Measurements from ENCODE around the gene ZDHHC11.
"Not testable (repeated sequence)": the region's sequence is repeated elsewhere in the genome, so short reads cannot be mapped to it uniquely, and the experiment has no call there.

Gene ZDHHC11

DNA sequence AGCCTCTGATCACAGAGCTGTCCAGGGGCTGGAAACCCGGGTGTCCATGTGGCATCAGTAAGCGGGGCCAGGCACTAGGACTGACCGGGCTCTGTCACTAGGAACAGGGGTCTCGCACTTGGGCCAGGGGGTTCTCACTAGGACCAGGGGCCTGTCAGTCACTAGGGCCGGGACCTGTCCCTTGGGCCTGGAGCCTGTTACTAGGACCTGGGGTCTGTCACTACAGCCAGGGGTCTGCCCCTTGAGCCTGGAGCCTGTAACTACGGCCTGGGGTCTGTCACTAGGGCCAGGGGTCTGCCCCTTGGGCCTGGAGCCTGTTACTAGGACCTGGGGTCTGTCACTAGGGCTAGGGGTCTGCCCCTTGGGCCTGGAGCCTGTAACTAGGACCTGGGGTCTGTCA, 76.5 kb downstream of the ZDHHC11 start:
- DNase-seq = not testable (repeated sequence)

GRCh38 chr5:773517-774264, 77.1 kb downstream of the ZDHHC11 start:
- no peak for DNase-seq

- not testable (repeated sequence) for DNase-seq
Observed at GRCh38 chr5:772931-773330, 77.9 kb downstream of the ZDHHC11 start.

- not testable (repeated sequence) for DNase-seq
Observed at GRCh38 chr5:772547-772890, 78.3 kb downstream of the ZDHHC11 start.

DNA sequence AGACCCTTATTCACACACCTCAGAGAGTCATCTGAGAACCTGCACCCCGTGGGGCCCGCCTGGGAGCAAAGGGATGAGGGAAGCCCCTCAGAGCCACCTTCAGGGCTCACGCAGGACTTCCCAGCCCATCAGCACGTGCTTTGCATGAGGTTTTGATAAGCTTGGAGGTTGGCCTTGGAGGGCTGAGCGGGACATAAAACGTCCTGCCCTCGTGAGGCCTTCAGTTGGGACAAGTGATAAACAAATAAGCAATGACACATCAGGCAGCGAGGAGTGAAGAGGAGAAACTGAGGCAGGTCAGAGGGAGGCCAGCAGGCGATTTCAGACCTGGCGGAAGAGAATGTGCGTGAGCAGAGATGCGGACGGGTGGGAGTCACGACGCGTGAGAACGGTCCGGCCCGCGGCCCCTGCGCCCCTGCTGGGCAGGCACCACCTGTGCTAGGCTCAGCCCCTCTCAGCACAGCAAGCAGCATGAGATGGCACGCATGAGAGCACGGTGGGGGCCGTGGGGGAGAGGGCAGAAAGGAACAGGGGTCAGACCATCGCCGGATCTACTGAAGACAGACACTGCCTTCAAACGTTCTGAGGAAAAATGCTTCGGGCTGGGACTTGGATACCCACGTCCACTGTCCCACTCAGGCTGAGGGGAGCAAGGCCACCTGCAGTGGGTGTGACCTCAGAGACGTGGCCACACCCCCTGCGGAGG, 78.8 kb downstream of the ZDHHC11 start:
- not testable (repeated sequence) for DNase-seq

- not testable (repeated sequence) for DNase-seq
Observed at GRCh38 chr5:771087-771781, 79.6 kb downstream of the ZDHHC11 start.

DNA sequence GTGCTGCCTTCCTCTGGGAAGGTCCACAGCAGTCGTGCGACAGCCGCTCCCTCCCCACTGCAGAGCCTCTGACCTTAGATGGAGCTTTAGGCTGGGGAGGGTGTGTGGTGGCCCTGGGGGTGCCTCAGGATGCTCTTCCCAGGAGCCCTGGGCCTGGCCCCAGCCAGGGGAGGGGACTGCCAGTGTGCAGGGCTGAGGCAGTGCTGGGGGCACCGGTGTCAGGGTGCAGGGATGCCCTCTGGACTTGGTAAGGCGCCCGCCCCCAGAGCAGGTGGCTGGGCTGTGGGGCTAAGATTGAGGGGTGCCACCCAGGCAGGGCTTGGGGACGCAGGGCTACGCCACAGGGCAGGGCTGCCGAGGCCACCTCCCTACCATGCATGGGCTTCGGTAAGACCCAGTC, 80.2 kb downstream of the ZDHHC11 start:
- DNase-seq = not testable (repeated sequence)

- not testable (repeated sequence) for DNase-seq
Observed at GRCh38 chr5:769485-770145, 81.2 kb downstream of the ZDHHC11 start.

- no peak for DNase-seq
Observed at GRCh38 chr5:766666-767431, 83.9 kb downstream of the ZDHHC11 start.

DNA sequence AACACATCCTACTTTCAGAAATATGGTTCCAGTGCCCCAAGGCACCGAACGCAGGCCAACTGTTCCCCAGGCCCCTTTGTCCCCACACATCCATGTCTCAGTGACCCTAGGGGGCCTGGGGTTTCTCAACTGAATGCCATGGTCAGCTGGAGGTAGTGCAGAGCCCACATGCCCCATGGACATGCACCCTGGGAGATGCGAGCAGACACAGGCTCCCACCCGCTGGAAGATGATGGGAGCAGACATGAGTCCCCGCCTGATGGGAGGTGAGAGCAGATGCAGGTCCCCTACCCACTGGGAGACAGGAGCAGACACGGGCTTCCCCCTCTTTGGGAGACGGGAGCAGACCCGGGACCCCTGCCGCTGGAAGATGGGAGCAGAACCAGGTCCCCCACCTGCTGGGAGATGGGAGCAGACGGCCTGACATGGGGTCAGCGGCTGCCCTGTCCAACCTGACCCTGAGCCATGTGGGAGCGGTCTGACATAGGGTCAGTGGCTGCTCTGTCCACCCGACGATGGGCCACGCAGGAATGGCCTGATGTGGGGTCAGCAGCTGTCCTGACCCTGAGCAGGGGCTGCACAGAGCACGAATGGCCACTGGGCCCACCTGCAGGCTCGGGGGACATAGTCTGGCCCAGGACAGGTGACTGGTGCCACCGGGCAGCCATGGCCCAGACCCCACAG, 84.7 kb downstream of the ZDHHC11 start:
- DNase-seq = no peak

GRCh38 chr5:763998-764781, 86.6 kb downstream of the ZDHHC11 start:
- no peak for DNase-seq

DNA sequence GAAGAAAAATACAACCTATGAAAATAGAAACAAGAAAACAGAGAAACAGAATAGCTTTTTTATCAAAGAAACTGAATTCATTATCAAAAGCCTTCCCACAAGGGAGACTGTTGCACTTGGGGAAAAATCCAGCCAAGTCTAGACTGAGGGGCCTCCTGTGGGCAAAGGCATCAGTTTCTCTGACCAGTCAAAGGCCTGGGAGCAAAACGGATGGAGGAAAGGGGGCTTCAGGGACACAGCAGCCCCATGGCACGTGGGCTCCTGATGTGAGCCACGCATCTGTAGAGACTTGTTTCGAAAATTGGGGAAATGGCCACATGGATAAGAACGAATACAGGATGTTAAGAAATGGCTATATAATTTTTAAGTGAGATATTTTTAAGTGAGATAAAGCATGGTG, 87.4 kb downstream of the ZDHHC11 start:
- no peak for DNase-seq

DNA sequence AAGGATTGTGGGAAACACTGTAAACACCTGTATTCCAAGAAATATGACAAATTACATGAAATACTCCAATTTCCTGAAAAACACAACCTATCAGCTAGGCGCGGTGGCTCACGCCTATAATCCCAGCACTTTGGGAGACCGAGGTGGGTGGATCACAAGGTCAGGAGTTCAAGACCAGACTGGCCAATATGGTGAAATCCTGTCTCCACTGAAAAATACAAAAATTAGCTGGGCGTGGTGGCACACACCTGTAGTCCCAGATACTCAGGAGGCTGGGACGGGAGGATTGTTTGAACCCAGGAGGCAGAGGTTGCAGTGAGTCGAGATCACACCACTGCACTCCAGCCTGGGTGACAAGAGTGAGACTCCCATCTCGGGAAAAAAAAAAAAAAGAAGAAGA, 87.8 kb downstream of the ZDHHC11 start:
- not testable (repeated sequence) for DNase-seq

GRCh38 chr5:761854-762710, 88.7 kb downstream of the ZDHHC11 start:
- no peak for DNase-seq

GRCh38 chr5:761059-761771, 89.6 kb downstream of the ZDHHC11 start:
- DNase-seq = no peak

DNA sequence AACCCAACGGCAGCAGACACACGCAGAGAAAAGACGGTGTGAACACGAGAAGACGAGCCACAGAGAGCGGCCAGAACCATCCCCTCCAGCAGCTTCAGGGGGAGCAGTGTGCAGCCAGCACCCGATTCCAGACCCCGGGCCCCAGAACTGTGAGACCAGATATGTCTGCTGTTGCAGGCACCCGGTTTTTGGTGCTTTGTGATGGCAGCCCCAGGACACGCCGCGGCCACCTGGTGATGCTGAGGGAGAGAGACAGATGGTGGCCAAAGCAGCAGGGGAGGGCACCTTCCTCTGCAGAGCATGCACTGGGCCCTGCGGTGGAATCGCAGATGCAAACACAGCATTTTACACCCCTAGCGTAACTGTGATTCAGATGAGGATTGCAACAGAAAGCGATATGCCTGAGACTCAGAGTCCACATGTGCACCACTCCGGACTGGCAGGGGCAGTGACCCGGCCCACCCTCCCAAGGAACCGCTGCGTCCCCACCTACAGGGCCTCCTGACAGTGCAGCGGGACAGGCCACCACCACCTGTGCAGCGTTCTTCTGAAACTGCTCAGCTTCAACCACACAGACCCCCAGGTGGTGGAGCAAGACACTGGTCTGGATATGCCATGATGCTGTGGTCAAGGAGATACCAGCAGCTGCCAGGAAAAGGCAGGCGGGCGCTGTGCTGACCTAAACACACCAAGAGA, 90.3 kb downstream of the ZDHHC11 start:
- DNase-seq = no peak

DNA sequence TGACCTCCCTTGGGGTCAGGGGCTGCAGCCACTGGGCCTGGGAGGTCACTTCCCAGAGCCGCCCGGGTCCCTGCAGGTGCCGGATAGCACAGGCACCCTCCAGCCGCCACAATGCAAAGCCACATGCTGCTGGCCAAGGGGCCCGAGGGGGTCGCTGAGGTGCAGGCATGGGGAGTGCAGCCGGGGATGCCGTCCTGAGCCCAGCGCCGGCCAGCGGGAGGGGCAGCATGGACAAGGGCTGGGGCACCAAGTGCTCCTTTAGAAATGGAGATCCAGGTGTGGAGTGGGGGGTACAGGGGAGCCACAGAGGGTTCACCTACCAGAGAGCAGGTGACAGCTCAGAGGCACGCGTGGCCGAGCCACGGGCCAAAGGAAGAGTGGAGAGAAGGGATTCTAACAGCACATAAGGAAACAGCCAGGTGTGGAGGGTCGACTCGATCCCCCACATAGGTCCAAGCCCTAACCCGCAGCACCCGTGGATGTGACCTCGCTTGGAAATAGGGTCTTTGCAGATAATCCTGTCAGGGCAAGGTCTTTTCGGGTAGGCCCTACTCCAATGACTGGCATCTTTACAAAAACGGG, 90.9 kb downstream of the ZDHHC11 start:
- DNase-seq = no peak

DNA sequence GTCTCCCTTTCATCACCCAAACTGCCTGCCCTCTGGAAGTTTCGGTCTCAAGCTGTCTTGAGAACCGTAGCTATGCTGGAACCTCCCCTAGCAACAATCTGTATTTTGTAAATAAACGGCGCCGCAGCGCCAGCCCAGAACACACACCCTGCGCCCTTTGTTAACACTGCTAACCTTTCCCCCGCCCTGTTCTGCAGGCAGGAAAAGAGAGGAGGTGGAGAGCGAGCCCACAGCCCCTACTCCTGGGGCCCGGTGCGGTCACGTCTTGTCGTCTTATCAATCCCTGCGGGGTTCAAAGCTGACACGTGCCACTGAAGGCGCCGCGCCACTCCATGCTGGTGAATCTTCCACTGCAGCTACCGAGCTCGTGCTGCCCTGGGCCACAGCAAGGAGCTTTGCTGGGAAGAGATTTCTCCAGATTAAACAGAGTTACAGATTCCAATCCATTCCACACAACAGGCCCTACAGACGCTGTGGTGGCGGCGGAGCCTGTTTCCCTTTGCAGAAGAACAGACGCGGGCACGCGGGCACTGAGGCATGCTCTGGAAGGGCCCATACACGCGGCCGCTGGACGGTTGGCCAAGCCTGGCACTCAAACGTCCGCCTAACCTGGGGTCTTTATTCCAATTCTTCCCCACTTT, 91.6 kb downstream of the ZDHHC11 start:
- no peak for DNase-seq
